HepG2 (cell line): ENCODE measurements around the gene HYAL2.

Experiments
- CTCF ChIP-seq: sonication (generic); formaldehyde crosslinking; IDR thresholded peaks from 2 replicates; pipeline ENCODE4 v1.5.0; 2020; ENCODE audit warnings: mild to moderate bottlenecking, missing genetic modification reagents, moderate library complexity
- E2F1 ChIP-seq: sonication (generic); formaldehyde crosslinking; IDR thresholded peaks from 2 replicates; pipeline ENCODE4 v1.5.0; 2020; ENCODE audit warnings: missing genetic modification reagents
- HINFP ChIP-seq: sonication (generic); formaldehyde crosslinking; IDR thresholded peaks from 2 replicates; pipeline ENCODE4 v1.4.0; 2020; ENCODE audit warnings: low read depth, mild to moderate bottlenecking, missing genetic modification reagents
- NCOA2 ChIP-seq: sonication (generic); formaldehyde crosslinking; IDR thresholded peaks from 2 replicates; pipeline ENCODE4 v1.8.0; 2022; ENCODE audit warnings: inconsistent platforms
- NR2C2 ChIP-seq: sonication (generic); formaldehyde crosslinking; IDR thresholded peaks from 2 replicates; pipeline ENCODE4 v1.4.0; 2020; ENCODE audit warnings: missing genetic modification reagents, mild to moderate bottlenecking, moderate library complexity, borderline replicate concordance
- TSC22D2 ChIP-seq: sonication (generic); formaldehyde crosslinking; IDR thresholded peaks from 2 replicates; pipeline ENCODE4 v1.5.1; 2020; ENCODE audit warnings: missing genetic modification reagents, mild to moderate bottlenecking, borderline replicate concordance
- ZBTB33 ChIP-seq: sonication (generic); formaldehyde crosslinking; IDR thresholded peaks from 2 replicates; pipeline ENCODE4 v1.4.0; 2020; ENCODE audit warnings: missing genetic modification reagents
- ZEB1 ChIP-seq: IDR thresholded peaks from 2 replicates; pipeline ENCODE4 v1.6.1; 2012; ENCODE audit warnings: mild to moderate bottlenecking, low read depth, inconsistent platforms; ENCODE audit not compliant: insufficient replicate concordance
- ZNF362 ChIP-seq: sonication (generic); formaldehyde crosslinking; IDR thresholded peaks from 2 replicates; pipeline ENCODE4 v1.4.0; 2020; ENCODE audit warnings: missing genetic modification reagents, mild to moderate bottlenecking, borderline replicate concordance
- ZNF790 ChIP-seq: sonication (generic); formaldehyde crosslinking; IDR thresholded peaks from 2 replicates; pipeline ENCODE4 v1.8.0; 2022; ENCODE audit warnings: missing genetic modification reagents, mild to moderate bottlenecking, borderline replicate concordance

GRCh38 chr3:50314816-50315215 is 7.7 kb downstream of the HYAL2 start:
- no peak for TF ChIP-seq HINFP (CRISPR knock-in tag)
- no peak for TF ChIP-seq CTCF (CRISPR knock-in tag)
- no peak for TF ChIP-seq ZBTB33 (CRISPR knock-in tag)
- no peak for TF ChIP-seq ZNF790
- TF ChIP-seq ZNF362 (CRISPR knock-in tag) = no peak
- TF ChIP-seq TSC22D2 (CRISPR knock-in tag) = no peak
- no peak for TF ChIP-seq NCOA2 (CRISPR knock-in tag)
- TF ChIP-seq E2F1 (CRISPR knock-in tag) = no peak
- no peak for TF ChIP-seq ZEB1
- TF ChIP-seq NR2C2 (CRISPR knock-in tag) = no peak
